ENCODE measurements around the gene CLMN.
A peak's percentile ranks its signal among the peaks of the same experiment; 100 is the strongest.

Gene CLMN

DNA sequence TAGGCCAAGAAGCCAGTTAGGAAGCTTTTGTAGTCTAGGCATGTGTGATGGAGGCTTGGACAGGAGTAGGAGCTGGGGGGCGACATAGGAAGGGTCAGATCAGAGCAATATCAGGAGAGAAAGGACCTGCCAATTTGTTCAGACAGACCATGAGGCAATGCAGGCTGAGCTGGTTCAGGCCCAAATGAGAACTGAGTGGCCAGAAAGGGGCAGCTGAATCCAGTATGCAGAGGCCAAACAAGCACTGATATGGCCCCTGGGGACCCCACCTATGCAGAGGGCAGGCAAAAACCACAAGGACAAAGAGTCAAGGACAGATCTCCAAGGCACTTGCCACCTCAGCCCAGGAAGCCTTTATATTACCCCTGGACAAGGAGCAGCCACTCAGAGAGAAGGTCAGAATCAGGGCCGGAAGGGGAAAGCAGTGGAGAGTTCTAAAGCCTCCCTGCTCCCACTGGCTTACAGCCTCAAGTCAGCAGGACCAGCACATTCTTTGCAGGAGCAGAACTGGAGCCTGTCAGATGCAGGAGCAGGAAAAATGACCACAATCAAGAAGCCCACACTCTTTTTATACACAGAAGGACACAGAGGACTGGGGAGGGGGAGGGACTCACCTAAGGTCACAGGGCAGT lies 37.2 kb downstream of the CLMN start:
- no peak for DNase-seq

DNA sequence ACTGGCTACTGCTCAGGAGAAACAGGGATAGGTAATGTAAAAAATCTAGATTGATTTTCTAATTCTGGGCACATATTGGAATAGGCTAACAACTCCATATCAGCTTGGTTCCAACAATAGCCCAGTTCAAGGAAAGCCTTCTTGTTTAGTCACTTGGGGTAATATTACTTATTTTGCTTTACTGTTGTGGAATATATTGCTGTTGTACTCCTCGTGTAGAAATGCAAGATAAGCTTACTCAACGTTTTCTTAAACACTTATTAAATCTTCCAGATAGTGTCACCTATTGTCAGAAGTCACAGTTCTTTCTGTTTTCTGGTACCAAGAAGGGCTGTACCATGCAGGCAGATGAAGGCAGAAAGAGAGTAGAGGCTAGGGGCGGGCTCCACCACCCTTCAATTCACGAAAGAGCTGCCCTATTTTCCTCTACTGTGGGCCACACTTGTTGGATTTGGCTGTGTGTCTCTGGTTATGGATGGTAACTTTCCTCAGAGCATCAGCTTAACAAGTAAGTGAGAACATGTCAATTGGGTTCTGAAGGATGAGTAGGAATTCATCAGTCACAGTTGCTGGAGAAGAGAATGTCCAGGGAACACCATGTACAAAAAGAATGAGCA lies 38.0 kb downstream of the CLMN start:
- DNase-seq = no peak

DNA sequence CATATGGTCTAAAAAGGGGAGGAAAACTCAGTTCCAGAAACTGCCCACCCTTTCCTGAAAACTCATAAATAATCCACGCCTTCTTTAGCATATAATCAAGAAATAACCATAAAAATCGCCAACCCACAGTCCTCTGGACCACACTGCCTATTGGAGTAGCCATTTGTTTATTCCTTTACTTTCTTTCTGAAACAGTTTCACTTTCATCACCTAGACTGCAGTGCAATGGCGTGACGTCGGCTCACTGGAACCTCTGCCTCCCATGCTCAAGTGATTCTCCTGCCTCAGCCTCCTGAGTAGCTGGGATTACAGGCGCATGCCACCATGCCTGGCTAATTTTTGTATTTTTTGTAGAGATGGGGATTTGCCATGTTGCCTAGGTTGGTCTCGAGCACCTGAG lies 44.2 kb downstream of the CLMN start:
- DNase-seq = no peak

GRCh38 chr14:95274874-95275273 lies 44.8 kb downstream of the CLMN start:
- no peak for DNase-seq

DNA sequence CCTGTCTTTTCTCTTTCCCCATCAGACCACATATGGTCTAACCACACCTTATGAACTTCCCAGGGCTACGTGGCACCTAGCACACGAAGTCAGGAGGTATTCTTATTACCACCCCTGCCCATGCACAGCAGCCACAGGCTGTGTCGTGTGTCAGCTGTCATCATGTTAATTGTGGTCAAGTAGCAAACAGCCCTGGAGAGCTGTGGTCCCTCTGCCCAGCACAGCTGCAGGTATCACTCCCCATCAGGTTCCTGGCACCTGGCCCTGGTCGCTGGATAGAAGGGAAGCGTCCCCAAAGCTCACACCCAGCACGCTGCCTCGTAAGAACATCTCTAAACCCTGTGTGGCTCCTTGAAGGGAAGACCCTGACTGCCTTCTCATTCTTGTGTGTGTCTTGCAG lies 45.4 kb downstream of the CLMN start:
- DNase-seq = no peak

GRCh38 chr14:95273001-95273978 lies 46.4 kb downstream of the CLMN start:
- no peak for DNase-seq

DNA sequence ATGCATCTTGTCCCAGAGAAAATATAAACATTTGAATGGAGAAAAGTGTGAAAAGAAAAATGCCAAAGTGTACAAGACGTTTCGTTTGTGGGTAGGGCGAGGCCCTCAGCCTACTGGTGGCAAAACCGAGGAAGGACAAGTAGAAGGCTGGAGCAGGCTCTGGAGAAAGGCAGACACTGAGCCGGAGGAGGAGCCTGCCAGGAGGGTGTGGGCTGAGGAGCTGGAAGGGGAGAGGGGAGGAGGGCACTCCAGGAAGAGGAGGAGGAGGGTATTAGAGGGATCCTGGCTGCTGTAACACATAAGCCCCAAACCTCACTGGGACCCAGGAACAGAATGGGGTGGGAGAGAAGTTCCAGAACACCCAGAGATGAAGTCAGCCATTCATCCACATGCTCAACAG lies 47.7 kb downstream of the CLMN start:
- DNase-seq = no peak

- no peak for DNase-seq
Observed at GRCh38 chr14:95270203-95270602, 49.5 kb downstream of the CLMN start.

GRCh38 chr14:95269493-95269892 lies 50.2 kb downstream of the CLMN start:
- DNase-seq = no peak

GRCh38 chr14:95268350-95268749 lies 51.4 kb downstream of the CLMN start:
- DNase-seq = no peak

DNA sequence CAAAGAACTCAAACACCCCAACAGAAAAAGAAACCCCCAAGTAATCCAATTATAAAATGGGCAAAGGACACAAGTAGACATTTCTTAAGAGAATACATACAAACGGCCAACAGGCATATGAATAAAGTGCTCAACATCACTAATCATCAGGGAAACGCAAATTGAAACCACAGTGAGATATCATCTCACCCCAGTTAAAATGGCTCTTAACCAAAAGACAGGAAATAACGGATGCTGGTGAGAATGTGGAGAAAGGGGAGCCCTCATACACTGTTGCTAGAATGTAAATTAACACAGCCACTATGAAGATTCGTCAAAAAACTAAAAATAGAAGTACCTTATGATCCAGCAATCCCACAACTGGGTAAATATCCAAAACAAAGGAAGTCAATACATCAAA lies 52.4 kb downstream of the CLMN start:
- no peak for DNase-seq

GRCh38 chr14:95265106-95266094 lies 54.3 kb downstream of the CLMN start:
- peak; percentile 85 for DNase-seq

DNA sequence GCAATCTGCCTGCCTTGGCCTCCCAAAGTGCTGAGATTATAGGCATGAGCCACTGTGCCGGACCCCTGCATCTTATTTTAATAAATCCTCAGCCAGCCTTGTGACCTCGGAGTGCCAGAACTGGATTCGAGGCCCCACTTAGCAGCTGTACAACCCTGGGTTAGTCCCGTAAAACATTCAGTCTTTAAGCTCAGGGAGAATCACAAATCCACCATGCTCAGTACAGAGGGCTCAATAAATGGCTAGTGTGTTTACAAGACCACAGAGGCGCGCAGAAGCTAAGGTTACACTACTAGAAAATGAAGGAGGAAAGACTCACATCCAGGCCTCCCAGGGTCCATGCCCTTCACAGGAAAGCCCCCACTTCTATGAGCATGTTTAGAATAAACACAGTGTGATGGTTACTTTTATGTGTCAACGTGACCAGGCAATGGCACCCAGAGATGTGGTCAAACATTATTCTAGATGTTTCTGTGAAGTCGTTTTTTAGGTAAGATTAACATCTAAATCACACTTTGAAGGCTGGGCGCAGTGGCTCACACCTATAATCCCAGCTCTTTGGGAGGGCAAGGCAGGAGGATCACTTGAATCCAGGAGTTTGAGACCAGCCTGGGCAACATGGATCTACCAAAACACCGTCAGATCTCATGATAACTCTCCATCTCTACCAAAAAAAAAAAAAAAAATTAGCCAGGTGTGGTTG lies 55.3 kb downstream of the CLMN start:
- no peak for DNase-seq

- DNase-seq = no peak
Observed at GRCh38 chr14:95263527-95264231, 56.0 kb downstream of the CLMN start.

DNA sequence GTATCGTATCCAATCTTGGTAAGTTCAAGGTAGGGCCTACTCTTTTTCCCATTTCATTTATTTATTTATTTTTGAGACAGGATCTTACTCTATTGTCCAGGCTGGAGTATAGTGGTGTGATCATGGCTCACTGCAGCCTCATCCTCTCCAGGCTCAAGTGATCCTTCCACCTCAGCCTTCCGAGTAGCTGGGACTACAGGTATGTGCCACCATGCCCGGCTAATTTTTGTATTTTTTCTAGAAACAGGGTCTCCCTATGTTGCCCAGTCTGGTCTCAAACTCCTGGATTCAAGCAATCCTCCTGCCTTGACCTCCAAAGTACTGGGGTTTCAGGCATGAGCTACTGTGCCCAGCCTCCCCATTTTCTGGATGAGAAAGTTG lies 57.2 kb downstream of the CLMN start:
- DNase-seq = no peak

- DNase-seq = no peak
Observed at GRCh38 chr14:95261616-95262510, 57.8 kb downstream of the CLMN start.

DNA sequence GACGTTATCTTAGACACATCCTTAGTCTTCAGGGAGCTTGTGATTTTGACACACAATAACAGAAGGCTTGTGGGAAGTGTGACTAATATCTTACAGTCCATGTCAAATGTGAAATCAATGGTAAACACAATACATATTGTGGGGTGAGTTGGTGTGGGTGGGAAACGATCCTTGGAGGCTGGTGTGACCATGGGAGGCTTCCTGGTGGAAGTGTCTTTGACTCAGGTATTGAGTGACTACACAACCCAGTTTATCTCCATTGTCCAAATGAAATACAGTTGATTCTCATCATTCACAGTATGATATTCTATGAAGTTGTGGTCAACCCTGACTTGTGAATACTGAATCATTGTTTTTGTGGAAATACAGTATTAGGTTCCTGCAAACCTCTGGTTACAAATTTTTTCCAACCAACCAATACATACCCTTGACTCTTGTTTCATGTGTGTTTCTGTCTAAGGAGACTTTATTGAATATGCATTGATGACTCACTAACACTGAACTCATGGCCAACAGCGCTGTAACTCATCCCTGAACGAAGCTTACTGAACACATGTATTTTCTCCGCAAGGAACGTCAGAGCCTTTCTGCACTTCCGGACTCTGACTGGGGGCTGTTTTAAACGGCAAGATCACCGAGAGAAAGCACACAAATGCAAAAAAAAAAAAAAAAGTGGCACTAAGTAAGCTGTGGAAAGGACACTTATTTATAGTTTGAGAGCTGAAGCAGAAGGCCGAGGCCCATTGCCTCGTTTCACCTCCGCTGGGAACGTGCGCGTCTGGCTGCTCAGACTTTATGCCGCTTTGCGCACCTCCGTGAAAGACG lies 59.0 kb downstream of the CLMN start:
- DNase-seq = no peak

GRCh38 chr14:95258754-95259593 lies 60.7 kb downstream of the CLMN start:
- no peak for DNase-seq

Data from NCI-H2171 (cell line).